Measurements from ENCODE around the gene H2BK1.

The H2BK1 gene

GRCh38 chr7:151249034-151249731 lies 38.9 kb upstream of the H2BK1 start:
- FAIRE-seq (no peak), DNase-seq (ENCODE audit: insufficient read length, low spot score) (no peak)
- TF ChIP-seq POLR2A (IDR thresholded peaks at IDR 0.05; ENCODE audit: low read depth, low read length), result peak; percentile 59

DNA sequence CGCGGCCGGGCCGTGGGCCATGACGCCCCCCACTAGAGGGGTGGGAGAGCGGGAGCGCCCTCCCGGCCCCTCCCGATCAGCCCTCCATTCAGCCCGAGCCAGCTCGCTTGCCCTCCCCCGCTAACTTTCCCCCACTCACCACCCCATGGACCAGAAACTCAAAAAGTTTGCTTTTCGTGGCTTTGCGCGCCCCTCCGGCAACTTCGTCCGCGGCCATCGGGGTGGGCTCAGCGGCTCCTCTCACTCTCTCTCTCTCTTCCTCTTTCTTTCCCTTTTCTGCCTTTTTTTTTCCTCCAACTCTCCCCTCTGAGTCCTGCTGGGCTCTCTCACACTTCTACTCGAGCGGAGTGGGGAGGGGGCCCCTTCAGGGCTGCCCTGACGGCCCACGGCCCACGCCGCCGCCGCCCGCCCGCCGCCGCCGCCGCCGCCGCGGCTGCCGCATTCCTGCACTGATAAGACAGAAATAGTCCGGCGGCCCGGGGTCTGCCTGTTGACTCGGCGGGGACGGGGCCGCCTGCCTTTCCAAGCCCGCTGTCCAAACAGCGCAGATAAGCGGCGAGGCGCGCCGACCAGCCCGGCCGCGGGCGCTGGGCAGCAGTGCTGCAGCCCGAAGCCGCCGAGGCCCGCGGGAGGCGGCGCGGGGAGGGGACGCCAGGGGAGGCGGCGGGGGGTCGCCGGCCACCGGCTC lies 38.2 kb upstream of the H2BK1 start, which contains the start of gene SMARCD3:
SMARCD3 (minus strand) TSS at position 349 of the 688 bp plus-strand sequence; CDS start at position 217, 132 bp downstream.
- no peak for FAIRE-seq
- TF ChIP-seq POLR2A (IDR thresholded peaks at IDR 0.05; ENCODE audit: low read depth, low read length), result no peak
- DNase-seq (ENCODE audit: insufficient read length, low spot score), result no peak

DNA sequence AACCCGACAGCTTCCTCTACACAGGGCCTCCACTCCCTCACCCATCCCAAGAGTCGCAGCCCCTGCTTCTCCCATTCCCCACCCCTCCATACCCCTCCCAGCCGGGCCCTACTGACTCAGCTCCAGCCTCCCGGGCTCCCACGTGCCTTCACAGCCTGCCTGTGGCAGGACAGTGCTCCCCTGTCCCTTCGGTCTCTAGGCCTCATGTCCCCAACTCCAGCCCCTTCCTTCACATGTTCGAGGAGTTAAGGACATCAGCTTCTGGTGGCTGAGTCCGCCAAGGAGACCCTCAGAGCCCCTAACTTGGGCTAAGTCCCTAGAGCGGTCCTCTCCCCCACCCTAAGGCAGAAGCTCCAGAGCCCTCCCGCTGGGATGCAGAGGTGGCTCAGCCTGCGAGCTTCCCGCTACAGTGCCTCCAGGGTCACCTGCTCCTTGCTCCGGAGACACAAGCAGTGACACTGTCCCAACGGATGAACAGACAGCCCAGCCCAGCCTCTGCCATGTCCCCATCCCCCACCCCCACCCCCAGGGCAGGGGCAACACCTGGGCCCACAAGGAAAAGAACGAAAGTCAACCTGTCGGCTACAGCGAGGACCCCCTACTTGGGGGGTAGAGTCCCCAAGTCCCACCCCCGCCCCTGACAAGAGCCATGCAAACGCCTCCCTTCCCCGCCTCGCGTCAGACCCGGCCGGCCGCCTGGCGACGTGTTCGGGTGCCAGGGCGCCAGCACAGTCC lies 37.5 kb upstream of the H2BK1 start:
- no peak for DNase-seq (ENCODE audit: insufficient read length, low spot score)
- TF ChIP-seq POLR2A (IDR thresholded peaks at IDR 0.05; ENCODE audit: low read depth, low read length), result no peak; the same call in 1 of the 2 replicates
- no peak for FAIRE-seq

- DNase-seq (ENCODE audit: insufficient read length, low spot score) (no peak), FAIRE-seq (no peak)
- TF ChIP-seq POLR2A (IDR thresholded peaks at IDR 0.05; ENCODE audit: low read depth, low read length), result no peak
Observed at GRCh38 chr7:151246851-151247580, 36.7 kb upstream of the H2BK1 start.

DNA sequence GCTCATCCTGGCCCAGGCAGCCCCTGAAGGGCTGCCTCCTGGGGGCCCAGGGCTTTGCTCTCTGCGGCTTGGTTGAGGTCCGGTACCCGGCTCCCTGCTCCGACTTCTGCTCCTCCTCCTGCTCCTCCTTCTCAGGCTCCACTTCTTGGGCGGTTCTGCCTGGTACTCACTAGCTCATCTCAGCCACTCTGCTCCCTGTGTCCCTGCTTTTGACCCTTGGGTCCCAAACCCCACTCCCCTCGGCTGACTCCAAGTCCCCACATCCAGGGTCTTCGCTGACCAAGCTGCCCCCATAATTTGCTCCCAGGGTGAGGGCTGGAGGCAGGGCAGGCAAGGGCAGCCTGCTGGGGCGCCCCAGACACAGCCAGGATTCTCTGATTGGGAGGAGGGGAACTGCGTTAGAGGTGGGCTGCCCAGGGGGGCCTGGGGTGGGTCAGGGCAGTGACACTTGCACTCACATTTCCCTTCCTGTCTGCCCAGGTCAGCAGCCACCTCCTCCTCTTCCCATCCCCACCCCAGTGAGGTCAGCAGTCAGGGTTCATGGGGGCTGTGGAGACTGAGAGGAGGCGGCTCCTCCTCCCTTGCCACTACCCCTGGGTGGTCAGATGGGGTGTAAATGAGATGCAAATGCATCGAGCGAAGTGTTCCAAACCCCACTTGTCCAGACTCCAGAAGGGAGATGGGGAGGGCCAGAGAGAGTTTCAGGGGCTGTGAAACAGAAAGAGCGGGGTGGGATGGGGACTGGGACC lies 36.0 kb upstream of the H2BK1 start:
- DNase-seq (ENCODE audit: insufficient read length, low spot score), result no peak
- TF ChIP-seq POLR2A (IDR thresholded peaks at IDR 0.05; ENCODE audit: low read depth, low read length), result no peak
- no peak for FAIRE-seq

GRCh38 chr7:151245360-151246101 lies 35.2 kb upstream of the H2BK1 start:
- FAIRE-seq, result no peak

DNA sequence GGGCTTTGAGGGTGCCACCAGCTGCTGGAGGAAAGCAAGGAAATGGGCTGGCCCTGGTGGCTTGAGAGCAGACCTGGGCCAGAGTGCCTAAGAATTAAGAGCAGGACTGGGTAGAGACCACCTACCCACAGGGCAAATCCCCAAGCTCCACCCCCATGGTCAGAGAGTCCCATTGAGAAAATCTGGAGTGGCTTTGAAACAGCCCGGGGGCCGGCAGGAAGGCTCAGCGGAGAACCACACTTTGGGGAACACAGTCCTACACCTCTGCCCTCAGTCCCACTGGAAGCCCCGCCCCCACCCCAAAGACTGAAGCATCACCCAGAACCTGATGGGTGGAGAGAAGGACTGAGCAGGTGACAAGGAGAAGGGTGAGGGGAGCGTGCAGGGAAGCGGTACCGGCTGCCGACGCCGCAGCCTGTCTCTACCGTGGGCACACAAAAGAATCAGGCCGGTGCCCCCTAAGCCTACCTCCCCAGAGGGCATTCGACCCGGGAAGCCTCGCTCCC lies 34.6 kb upstream of the H2BK1 start:
- TF ChIP-seq POLR2A (IDR thresholded peaks at IDR 0.05; ENCODE audit: low read depth, low read length), result no peak
- FAIRE-seq (no peak), DNase-seq (ENCODE audit: insufficient read length, low spot score) (no peak)

More at GRCh38 chr7:151245360-151246101, 35.2 kb upstream of the H2BK1 start:
- TF ChIP-seq POLR2A (IDR thresholded peaks at IDR 0.05; ENCODE audit: low read depth, low read length), result no peak
- DNase-seq (ENCODE audit: insufficient read length, low spot score), result no peak

GRCh38 chr7:151244196-151244840 lies 34.0 kb upstream of the H2BK1 start:
- FAIRE-seq (no peak), DNase-seq (ENCODE audit: insufficient read length, low spot score) (peak; percentile 87)
- no peak for TF ChIP-seq POLR2A (IDR thresholded peaks at IDR 0.05; ENCODE audit: low read depth, low read length)

DNA sequence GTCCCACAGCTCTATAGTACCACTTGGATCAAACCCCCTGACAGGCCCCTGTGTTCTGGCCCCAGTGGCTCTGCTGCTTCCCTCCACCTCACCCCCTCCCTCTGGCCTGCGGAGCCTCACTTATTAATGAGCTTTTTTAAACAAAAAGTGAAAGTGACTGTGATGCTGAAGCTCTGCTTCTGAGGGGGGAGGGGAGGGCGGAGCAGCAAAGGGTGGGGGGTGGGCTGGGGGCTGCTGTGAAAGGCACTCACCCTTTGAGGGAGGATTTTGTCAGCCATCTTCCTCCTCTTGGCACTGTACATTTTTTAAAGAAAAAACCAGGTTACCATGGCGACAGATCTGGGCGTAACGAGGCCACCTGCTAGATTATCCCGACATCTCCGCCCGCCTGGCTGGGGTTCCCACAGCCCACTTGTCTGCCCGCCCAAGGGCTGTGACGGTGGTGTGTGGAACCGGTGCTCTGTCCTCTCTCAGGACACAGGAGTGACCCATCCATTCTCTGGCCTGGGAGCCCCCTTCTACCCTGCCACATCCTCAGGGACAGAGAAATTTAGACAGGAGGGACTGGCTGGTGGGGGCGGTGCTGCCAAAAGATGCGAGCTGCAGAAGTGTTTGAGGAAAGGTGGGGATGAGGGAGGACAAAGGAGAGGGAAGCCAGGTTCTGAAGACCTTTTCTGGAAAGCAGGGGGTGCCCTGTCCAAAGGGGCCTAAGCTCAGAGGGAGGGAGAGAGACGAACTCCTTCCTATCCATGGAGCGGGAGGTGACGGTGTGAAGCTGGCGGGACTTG lies 33.3 kb upstream of the H2BK1 start:
- DNase-seq (ENCODE audit: insufficient read length, low spot score), result no peak
- no peak for FAIRE-seq
- no peak for TF ChIP-seq POLR2A (IDR thresholded peaks at IDR 0.05; ENCODE audit: low read depth, low read length)

DNA sequence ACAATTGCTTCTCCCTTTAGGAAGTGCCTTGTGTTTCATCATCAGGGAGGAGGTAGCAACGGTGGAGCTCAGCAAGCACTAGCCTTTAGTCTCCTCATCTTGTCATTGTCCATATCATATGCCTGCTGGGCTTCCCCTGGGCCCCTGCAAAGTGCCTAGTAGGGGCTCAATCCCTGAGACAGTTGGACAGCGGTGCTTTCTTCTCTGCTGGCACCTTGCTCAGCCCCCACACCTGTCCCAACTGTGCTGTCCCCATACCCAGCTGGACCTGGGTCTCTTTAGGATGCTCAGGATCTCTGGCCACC lies 32.7 kb upstream of the H2BK1 start:
- no peak for FAIRE-seq
- no peak for DNase-seq (ENCODE audit: insufficient read length, low spot score)
- no peak for TF ChIP-seq POLR2A (IDR thresholded peaks at IDR 0.05; ENCODE audit: low read depth, low read length)

All from H54 (cell line).